Measurements from ENCODE around the gene TUBB4B. TPM values are rescaled to one million over a fixed set of nuclear protein-coding genes. Genes with fewer than 3 reads are reported as not detected.

TUBB4B gene
- total RNA-seq, 2 donors from 2014 or later = 328 to 415 TPM

- WGBS, 2 experiments (ENCODE audit: insufficient coverage in 1 of 2, insufficient read length in 1 of 2) = 88 to 95% methylated on average over 9 to 39 of the region's 39 CpGs
- Mint-ChIP-seq H3K27me3 (ENCODE audit: insufficient read depth) (peaks cover 15% of the 10 kb centered on the region), H3K9me3 (no peaks in the 10 kb centered on the region), H3K27ac (no peak overlapping the region), H3K4me3 (peak overlapping the region; percentile 49), H3K36me3 (ENCODE audit: low read depth) (peaks cover 3% of the 10 kb centered on the region), H3K4me1 (peaks cover 6% of the 10 kb centered on the region)
- H3K36me3 ChIP-seq (ENCODE audit: control insufficient read depth, insufficient read depth, low read length) = no peaks in the 10 kb centered on the region
- H3K27ac ChIP-seq (ENCODE audit: low read depth, low read length) = no peak overlapping the region
- H3K9ac ChIP-seq (ENCODE audit: extremely low read depth, low read length, poor library complexity, severe bottlenecking) = no peak overlapping the region
- peak; percentile 87 for DNase-seq
- no peak overlapping the region for H3K4me3 ChIP-seq (ENCODE audit: low read length)
- no peaks in the 10 kb centered on the region for H3K9me3 ChIP-seq (ENCODE audit: control insufficient read depth, low read length)
- H3K27me3 ChIP-seq (ENCODE audit: control insufficient read depth, insufficient read depth, low read length, poor library complexity, severe bottlenecking) = no peaks in the 10 kb centered on the region
- no peak for TF ChIP-seq CTCF (conservative IDR thresholded peaks at IDR 0.05)
- peaks cover 5% of the 10 kb centered on the region for H3K4me1 ChIP-seq (ENCODE audit: control insufficient read depth, insufficient read depth, low read length)
Measured at GRCh38 chr9:137281345-137282116, 40.4 kb downstream of the TUBB4B start.

DNA sequence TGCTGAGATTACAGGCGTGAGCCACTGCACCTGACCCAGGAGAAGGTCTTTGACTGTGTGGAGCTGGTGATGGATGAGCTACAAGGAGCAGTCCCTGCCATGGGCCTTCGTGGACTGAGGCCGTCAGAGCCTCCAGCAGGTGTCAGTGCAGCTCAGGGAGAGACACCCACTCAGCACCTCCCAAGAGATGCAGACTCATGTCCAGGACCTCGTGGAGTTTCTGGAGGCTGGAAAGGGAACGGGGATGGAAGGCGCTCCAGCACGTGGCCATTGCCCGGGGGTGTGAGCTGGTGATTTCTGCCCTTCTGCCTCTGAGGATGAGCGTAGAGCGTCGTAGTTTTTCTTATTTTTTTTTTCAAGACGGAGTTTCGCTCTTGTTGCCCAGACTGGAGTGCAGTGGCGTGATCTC is 45.9 kb downstream of the TUBB4B start:
- no peaks in the 10 kb centered on the region for H3K4me1 ChIP-seq (ENCODE audit: control insufficient read depth, insufficient read depth, low read length)
- 71 to 86% methylated on average over 8 to 14 of the region's 14 CpGs for WGBS, 2 experiments (ENCODE audit: insufficient coverage in 1 of 2, insufficient read length in 1 of 2)
- TF ChIP-seq CTCF (conservative IDR thresholded peaks at IDR 0.05) = peak; percentile 79
- no peaks in the 10 kb centered on the region for H3K9me3 ChIP-seq (ENCODE audit: control insufficient read depth, low read length)
- peaks cover 19% of the 10 kb centered on the region for H3K27me3 Mint-ChIP-seq (ENCODE audit: insufficient read depth)
- no peak overlapping the region for H3K4me3 ChIP-seq (ENCODE audit: low read length)
- no peak overlapping the region for H3K27ac ChIP-seq (ENCODE audit: low read depth, low read length)
- no peak overlapping the region for H3K27ac Mint-ChIP-seq
- H3K9ac ChIP-seq (ENCODE audit: extremely low read depth, low read length, poor library complexity, severe bottlenecking) = no peak overlapping the region
- DNase-seq = peak; percentile 91
- peaks cover 7% of the 10 kb centered on the region for H3K9me3 Mint-ChIP-seq
- no peaks in the 10 kb centered on the region for H3K36me3 ChIP-seq (ENCODE audit: control insufficient read depth, insufficient read depth, low read length)
- H3K36me3 Mint-ChIP-seq (ENCODE audit: low read depth) = peaks cover 5% of the 10 kb centered on the region
- H3K4me3 Mint-ChIP-seq = no peak overlapping the region
- H3K27me3 ChIP-seq (ENCODE audit: control insufficient read depth, insufficient read depth, low read length, poor library complexity, severe bottlenecking) = no peaks in the 10 kb centered on the region
- H3K4me1 Mint-ChIP-seq = peaks cover 1% of the 10 kb centered on the region

DNA sequence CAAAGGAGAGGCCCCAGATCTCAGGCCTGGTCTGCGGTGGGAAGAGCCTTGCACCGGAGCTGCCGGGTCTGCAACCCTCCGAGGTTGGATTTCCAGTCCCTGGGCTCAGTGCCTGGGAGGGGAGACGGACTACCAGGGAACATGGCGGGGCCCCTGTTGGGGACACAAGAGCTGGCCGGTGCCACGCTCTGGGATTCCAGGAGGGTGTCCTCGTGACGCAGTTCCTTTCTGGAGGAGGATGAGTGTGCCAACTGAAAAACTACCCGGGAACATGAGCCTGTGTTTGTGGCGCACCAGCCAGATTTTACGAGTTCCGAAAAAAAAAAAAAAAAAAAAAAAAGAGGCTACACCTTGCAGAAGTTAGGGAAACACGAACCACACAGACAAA is 52.0 kb downstream of the TUBB4B start:
- H3K9ac ChIP-seq (ENCODE audit: extremely low read depth, low read length, poor library complexity, severe bottlenecking) = no peak overlapping the region
- WGBS, 2 experiments (ENCODE audit: insufficient coverage in 1 of 2, insufficient read length in 1 of 2) = 90 to 91% methylated on average over 6 to 15 of the region's 15 CpGs
- Mint-ChIP-seq H3K27ac (no peak overlapping the region), H3K4me3 (no peak overlapping the region), H3K4me1 (peaks cover 5% of the 10 kb centered on the region), H3K27me3 (ENCODE audit: insufficient read depth) (peaks cover 42% of the 10 kb centered on the region), H3K9me3 (peaks cover 5% of the 10 kb centered on the region), H3K36me3 (ENCODE audit: low read depth) (no peaks in the 10 kb centered on the region)
- no peaks in the 10 kb centered on the region for H3K9me3 ChIP-seq (ENCODE audit: control insufficient read depth, low read length)
- H3K4me1 ChIP-seq (ENCODE audit: control insufficient read depth, insufficient read depth, low read length) = no peaks in the 10 kb centered on the region
- H3K27me3 ChIP-seq (ENCODE audit: control insufficient read depth, insufficient read depth, low read length, poor library complexity, severe bottlenecking) = peaks cover 29% of the 10 kb centered on the region
- H3K36me3 ChIP-seq (ENCODE audit: control insufficient read depth, insufficient read depth, low read length) = no peaks in the 10 kb centered on the region
- no peak overlapping the region for H3K27ac ChIP-seq (ENCODE audit: low read depth, low read length)
- TF ChIP-seq CTCF (conservative IDR thresholded peaks at IDR 0.05) = no peak
- DNase-seq = peak; percentile 53
- H3K4me3 ChIP-seq (ENCODE audit: low read length) = no peak overlapping the region

Other genes with a start within 250 kb of the TUBB4B start
- gene PAXX, start 248.9 kb upstream of the TUBB4B start, total RNA-seq = 10 to 100 TPM; 58.3 to 66.7 TPM
- under 1 TPM in 1 of 2 donors, not detected in 1; 0.46 TPM for gene CLIC3, start 244.7 kb upstream of the TUBB4B start, total RNA-seq
- gene ABCA2, start 213.1 kb upstream of the TUBB4B start, total RNA-seq = 10 to 100 TPM; 21.5 to 30.0 TPM
- gene FUT7, start 209.2 kb upstream of the TUBB4B start, total RNA-seq = not detected
- 10 to 100 TPM; 60.8 to 73.3 TPM for gene NPDC1, start 195.1 kb upstream of the TUBB4B start, total RNA-seq
- gene ENTPD2, start 187.2 kb upstream of the TUBB4B start, total RNA-seq = 1 to 10 TPM; 1.2 to 2.4 TPM
- gene SAPCD2, start 170.7 kb upstream of the TUBB4B start, total RNA-seq = 10 to 100 TPM; 20.8 to 24.9 TPM
- gene UAP1L1, start 163.8 kb upstream of the TUBB4B start, total RNA-seq = 1 to 10 TPM; 2.6 to 4.5 TPM
- gene MAN1B1, start 154.3 kb upstream of the TUBB4B start, total RNA-seq = 10 to 100 TPM; 62.1 to 63.5 TPM
- 10 to 100 TPM; 20.1 to 30.6 TPM for gene DPP7, start 126.6 kb upstream of the TUBB4B start, total RNA-seq
- under 1 TPM; 0.35 to 0.73 TPM for gene GRIN1, start 102.1 kb upstream of the TUBB4B start, total RNA-seq
- gene LRRC26, start 71.2 kb upstream of the TUBB4B start, total RNA-seq = under 1 TPM in 1 of 2 donors, not detected in 1; 0.53 TPM
- under 1 TPM in 1 of 2 donors, not detected in 1; 0.62 TPM for gene TMEM210, start 69.2 kb upstream of the TUBB4B start, total RNA-seq
- 10 to 100 TPM; 66.5 to 69.2 TPM for gene ANAPC2, start 52.7 kb upstream of the TUBB4B start, total RNA-seq
- 10 to 100 TPM; 66.5 to 67.7 TPM for gene SSNA1, start 52.6 kb upstream of the TUBB4B start, total RNA-seq
- gene TPRN, start 40.5 kb upstream of the TUBB4B start, total RNA-seq = 10 to 100 TPM; 19.0 to 23.9 TPM
- 10 to 100 TPM; 34.0 to 39.5 TPM for gene TMEM203, start 35.6 kb upstream of the TUBB4B start, total RNA-seq
- gene NDOR1, start 35.6 kb upstream of the TUBB4B start, total RNA-seq = 10 to 100 TPM; 39.2 to 41.4 TPM
- 10 to 100 TPM; 10.5 to 15.6 TPM for gene RNF208, start 19.0 kb upstream of the TUBB4B start, total RNA-seq
- 1 to 10 TPM; 1.4 to 1.8 TPM for gene CYSRT1, start 16.1 kb upstream of the TUBB4B start, total RNA-seq
- under 1 TPM; 0.24 to 0.38 TPM for gene RNF224, start 13.8 kb upstream of the TUBB4B start, total RNA-seq
- gene SLC34A3, start 10.4 kb upstream of the TUBB4B start, total RNA-seq = under 1 TPM in 1 of 2 donors, not detected in 1; 0.15 TPM
- gene STPG3, start 10.0 kb downstream of the TUBB4B start, total RNA-seq = not detected
- 10 to 100 TPM; 73.3 to 86.6 TPM for gene NELFB, start 14.0 kb downstream of the TUBB4B start, total RNA-seq
- 10 to 100 TPM; 14.2 to 18.9 TPM for gene TOR4A, start 36.4 kb downstream of the TUBB4B start, total RNA-seq
- 10 to 100 TPM; 12.1 to 12.9 TPM for gene NRARP, start 61.0 kb downstream of the TUBB4B start, total RNA-seq
- 10 to 100 TPM; 15.5 to 31.0 TPM for gene EXD3, start 181.9 kb downstream of the TUBB4B start, total RNA-seq
- 1 to 10 TPM; 5.0 to 5.9 TPM for gene NOXA1, start 182.1 kb downstream of the TUBB4B start, total RNA-seq
- gene ENTPD8, start 200.1 kb downstream of the TUBB4B start, total RNA-seq = under 1 TPM; 0.33 to 0.75 TPM
- 10 to 100 TPM; 58.9 to 66.0 TPM for gene NSMF, start 218.0 kb downstream of the TUBB4B start, total RNA-seq

Data from endodermal cell (in vitro differentiated cells).